Kidney epithelial cell (primary cell): Measurements from ENCODE around the gene WDR46. TPM values are rescaled to one million over a fixed set of nuclear protein-coding genes. Genes with fewer than 3 reads are reported as not detected.

Experiments
- DNase-seq: peaks from one replicate; pipeline ENCODE4 v3.0.0-alpha.2; 2010; ENCODE audit warnings: low read depth
- H3K27me3 ChIP-seq: 2 replicates; pipeline ENCODE4 v1.6.0; 2011; ENCODE audit warnings: low read length; ENCODE audit not compliant: control insufficient read depth, insufficient read depth
- H3K36me3 ChIP-seq: 2 replicates; pipeline ENCODE4 v1.5.1; 2011; ENCODE audit warnings: low read length; ENCODE audit not compliant: control insufficient read depth, insufficient read depth
- H3K4me3 ChIP-seq: 2 replicates; pipeline ENCODE4 v1.5.1; 2011; ENCODE audit warnings: low read depth, mild to moderate bottlenecking, control low read depth, low read length
- CTCF ChIP-seq: IDR thresholded peaks from 2 replicates; pipeline ENCODE4 v1.5.1; 2011; ENCODE audit warnings: mild to moderate bottlenecking, moderate library complexity, low read length, control low read depth, inconsistent platforms; ENCODE audit not compliant: insufficient read depth, poor library complexity, severe bottlenecking
- total RNA-seq: library from RNA; depleted of rRNA; stranded (reverse); fragments of >200 nt; gene quantifications from 2 replicates; pipeline ENCODE4 v1.2.3, GENCODE V29; 2015

WDR46 gene
- total RNA-seq, 1 donor from 2014 or later, result 53.2 TPM

GRCh38 chr6:33329058-33329457 lies 40.0 kb upstream of the WDR46 start:
- no peaks in the 10 kb centered on the region for H3K27me3 ChIP-seq
- no peak overlapping the region for H3K4me3 ChIP-seq
- no peak for TF ChIP-seq CTCF
- no peaks in the 10 kb centered on the region for H3K36me3 ChIP-seq
- no peak for DNase-seq

GRCh38 chr6:33324125-33324524 lies 35.1 kb upstream of the WDR46 start:
- DNase-seq, result no peak
- TF ChIP-seq CTCF, result no peak
- Histone ChIP-seq H3K36me3 (peaks cover 4% of the 10 kb centered on the region), H3K4me3 (no peak overlapping the region), H3K27me3 (no peaks in the 10 kb centered on the region)

GRCh38 chr6:33323623-33323948 lies 34.5 kb upstream of the WDR46 start:
- Histone ChIP-seq H3K4me3 (peak overlapping the region; percentile 42), H3K27me3 (no peaks in the 10 kb centered on the region), H3K36me3 (peaks cover 8% of the 10 kb centered on the region)
- DNase-seq, result no peak
- no peak for TF ChIP-seq CTCF

GRCh38 chr6:33321227-33321626 lies 32.2 kb upstream of the WDR46 start:
- no peak for TF ChIP-seq CTCF
- H3K4me3 ChIP-seq, result no peak overlapping the region
- no peak for DNase-seq
- H3K27me3 ChIP-seq, result no peaks in the 10 kb centered on the region
- peaks cover 8% of the 10 kb centered on the region for H3K36me3 ChIP-seq

GRCh38 chr6:33320315-33321181 lies 31.5 kb upstream of the WDR46 start:
- no peak for DNase-seq
- TF ChIP-seq CTCF, result no peak
- peaks cover 8% of the 10 kb centered on the region for H3K36me3 ChIP-seq
- H3K27me3 ChIP-seq, result no peaks in the 10 kb centered on the region
- H3K4me3 ChIP-seq, result no peak overlapping the region

GRCh38 chr6:33319939-33320314 lies 30.9 kb upstream of the WDR46 start:
- DNase-seq, result no peak
- no peak overlapping the region for H3K4me3 ChIP-seq
- TF ChIP-seq CTCF, result no peak
- H3K27me3 ChIP-seq, result no peaks in the 10 kb centered on the region
- peaks cover 8% of the 10 kb centered on the region for H3K36me3 ChIP-seq
